ENCODE data around the gene ADAD2. TPM values are rescaled to one million over a fixed set of nuclear protein-coding genes. Genes with fewer than 3 reads are reported as not detected.
A peak's percentile ranks its signal among the peaks of the same experiment; 100 is the strongest.
"Not testable (repeated sequence)": the region's sequence is repeated elsewhere in the genome, so short reads cannot be mapped to it uniquely, and the experiment has no call there.

Gene ADAD2
- total and polyA plus RNA-seq, 2 donors = 0.21 to 0.47 TPM

DNA sequence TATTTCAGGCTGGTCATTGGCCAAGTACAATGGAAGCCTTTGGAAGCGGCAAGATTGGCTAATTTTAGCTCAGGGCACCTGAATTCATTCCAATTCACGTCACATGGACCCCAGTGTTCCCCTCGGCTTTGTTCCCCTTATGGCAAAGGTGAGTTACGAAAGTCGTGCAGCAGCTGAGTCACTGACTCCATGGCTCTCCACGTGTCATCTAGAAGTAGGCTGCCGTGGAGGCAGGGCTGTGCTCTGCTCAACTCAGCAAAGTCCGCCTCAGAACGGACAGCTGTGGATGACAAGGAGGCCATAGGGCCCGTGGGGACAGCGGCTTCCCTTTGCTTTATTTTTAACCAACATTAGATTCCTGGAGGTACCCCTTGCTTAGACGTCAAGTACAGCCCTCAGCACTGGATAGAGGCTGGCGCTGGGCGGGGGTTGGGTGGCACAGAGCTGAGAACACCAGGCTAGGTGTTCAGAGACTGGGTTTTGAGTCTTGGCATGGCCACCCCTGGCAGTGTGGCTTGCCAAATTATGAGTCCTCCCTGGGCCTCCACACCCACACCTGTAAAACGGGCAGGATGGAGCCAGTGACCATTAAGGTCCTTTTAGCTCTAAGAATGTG lies 23.6 kb downstream of the ADAD2 start:
- Histone ChIP-seq H3K27ac (ENCODE audit: low read depth) (no peak overlapping the region), H3K36me3 (ENCODE audit: insufficient read depth) (no peaks in the 10 kb centered on the region), H3K4me1 (ENCODE audit: insufficient read depth) (no peaks in the 10 kb centered on the region), H3K4me3 (ENCODE audit: low read depth, low read length) (no peak overlapping the region)
- DNase-seq (ENCODE audit: extremely low spot score) = no peak
- WGBS = 82% methylated on average over 15 of the region's 15 CpGs

DNA sequence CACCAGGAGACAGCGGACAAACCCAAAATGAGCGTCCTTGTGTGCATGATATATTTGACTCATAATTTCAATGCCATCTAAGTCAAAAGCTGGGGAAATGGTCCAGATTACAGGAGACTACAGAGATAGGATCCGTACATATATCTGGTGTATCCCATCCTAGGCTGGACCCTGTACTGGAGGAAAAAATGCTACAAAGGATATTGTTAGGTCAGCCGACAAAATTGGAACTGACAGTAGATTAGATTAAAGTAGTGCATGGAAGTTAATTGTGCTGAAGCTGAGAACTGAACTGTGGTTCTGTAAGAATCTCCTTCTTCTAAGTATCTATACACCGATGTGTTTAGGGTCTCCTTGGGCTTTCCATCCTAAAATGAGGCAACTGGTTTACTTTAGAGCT lies 24.6 kb downstream of the ADAD2 start:
- Histone ChIP-seq H3K36me3 (ENCODE audit: insufficient read depth) (no peaks in the 10 kb centered on the region), H3K4me3 (ENCODE audit: low read depth, low read length) (no peak overlapping the region), H3K27ac (ENCODE audit: low read depth) (no peak overlapping the region), H3K4me1 (ENCODE audit: insufficient read depth) (no peaks in the 10 kb centered on the region)
- no peak for DNase-seq (ENCODE audit: extremely low spot score)
- WGBS = 76% methylated on average over 5 of the region's 5 CpGs

DNA sequence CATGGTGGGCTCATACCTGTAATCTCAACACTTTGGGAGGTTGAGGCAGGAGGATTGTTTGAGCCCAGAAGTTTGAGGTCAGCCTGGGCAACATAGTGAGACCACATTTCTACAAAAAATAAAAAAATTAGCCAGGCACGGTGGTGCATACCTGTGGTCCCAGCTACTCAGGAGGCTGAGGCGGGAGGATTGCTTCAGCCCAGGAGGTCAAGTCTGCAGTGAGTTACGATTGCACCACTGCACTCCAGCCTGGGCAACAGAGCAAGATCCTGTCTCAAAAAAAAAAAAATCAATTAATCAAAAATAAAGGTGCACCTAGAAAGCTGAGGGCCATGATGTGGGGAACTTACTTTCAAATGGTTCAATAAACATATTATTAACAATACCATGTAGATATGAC lies 25.2 kb downstream of the ADAD2 start:
- H3K4me3 ChIP-seq (ENCODE audit: low read depth, low read length); H3K27ac ChIP-seq (ENCODE audit: low read depth); H3K4me1 ChIP-seq (ENCODE audit: insufficient read depth); H3K36me3 ChIP-seq (ENCODE audit: insufficient read depth); DNase-seq (ENCODE audit: extremely low spot score): not testable (repeated sequence)
- 94% methylated on average over 3 of the region's 3 CpGs for WGBS

DNA sequence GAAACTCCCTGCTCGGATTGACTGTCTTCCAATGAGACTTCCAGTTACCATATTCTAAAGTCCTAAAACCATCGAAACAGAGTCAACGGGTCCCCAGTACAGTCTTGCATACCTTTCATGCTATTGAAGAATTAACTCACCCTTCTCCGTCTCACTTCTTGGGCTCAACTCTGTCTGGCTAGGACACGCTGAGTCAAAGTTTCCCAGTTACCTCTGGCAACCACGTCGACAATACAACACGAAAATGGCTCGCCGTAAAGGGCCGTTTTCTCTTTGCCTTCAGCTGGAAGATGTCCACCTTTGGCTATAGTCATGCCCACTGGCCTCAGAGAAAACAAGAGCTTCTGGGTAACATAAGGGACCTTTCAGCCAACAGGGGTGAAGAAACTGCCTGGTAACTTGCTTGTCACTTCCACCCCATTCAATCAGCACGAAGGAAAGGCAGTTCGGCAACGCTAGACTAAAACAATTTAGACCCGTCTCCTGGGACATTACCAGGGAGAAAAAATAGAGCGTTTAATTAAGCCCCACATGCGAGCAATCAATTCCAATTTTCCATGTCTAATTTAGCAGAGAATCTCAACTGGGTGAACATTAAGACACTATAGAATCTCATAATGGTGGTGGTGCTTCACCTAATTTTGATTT lies 27.3 kb downstream of the ADAD2 start:
- H3K27ac ChIP-seq (ENCODE audit: low read depth) = no peak overlapping the region
- no peaks in the 10 kb centered on the region for H3K4me1 ChIP-seq (ENCODE audit: insufficient read depth)
- DNase-seq (ENCODE audit: extremely low spot score) = no peak
- H3K4me3 ChIP-seq (ENCODE audit: low read depth, low read length) = no peak overlapping the region
- no peaks in the 10 kb centered on the region for H3K36me3 ChIP-seq (ENCODE audit: insufficient read depth)
- 79% methylated on average over 17 of the region's 17 CpGs for WGBS

DNA sequence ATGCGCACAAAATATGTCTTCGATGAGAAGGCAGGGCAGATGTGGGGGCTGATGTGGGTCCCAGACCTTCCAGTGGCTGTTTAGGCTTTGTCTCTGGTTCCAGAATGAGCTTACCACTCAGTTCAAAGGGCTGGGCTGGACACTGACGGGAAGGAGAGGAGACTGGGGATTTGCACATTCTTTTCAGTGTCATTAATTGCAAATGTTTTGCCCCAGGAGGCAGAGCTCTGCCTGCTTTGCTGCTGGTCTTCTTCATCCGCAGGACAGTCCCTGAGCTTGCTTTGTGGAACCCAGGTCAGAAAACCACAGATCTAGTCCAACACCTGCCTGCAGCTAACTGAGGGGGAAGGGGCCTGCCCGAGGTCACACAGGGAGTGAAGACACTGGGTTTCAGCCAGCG lies 28.0 kb downstream of the ADAD2 start:
- Histone ChIP-seq H3K4me1 (ENCODE audit: insufficient read depth) (no peaks in the 10 kb centered on the region), H3K27ac (ENCODE audit: low read depth) (no peak overlapping the region), H3K36me3 (ENCODE audit: insufficient read depth) (no peaks in the 10 kb centered on the region), H3K4me3 (ENCODE audit: low read depth, low read length) (no peak overlapping the region)
- no peak for DNase-seq (ENCODE audit: extremely low spot score)
- WGBS = 73% methylated on average over 6 of the region's 6 CpGs

DNA sequence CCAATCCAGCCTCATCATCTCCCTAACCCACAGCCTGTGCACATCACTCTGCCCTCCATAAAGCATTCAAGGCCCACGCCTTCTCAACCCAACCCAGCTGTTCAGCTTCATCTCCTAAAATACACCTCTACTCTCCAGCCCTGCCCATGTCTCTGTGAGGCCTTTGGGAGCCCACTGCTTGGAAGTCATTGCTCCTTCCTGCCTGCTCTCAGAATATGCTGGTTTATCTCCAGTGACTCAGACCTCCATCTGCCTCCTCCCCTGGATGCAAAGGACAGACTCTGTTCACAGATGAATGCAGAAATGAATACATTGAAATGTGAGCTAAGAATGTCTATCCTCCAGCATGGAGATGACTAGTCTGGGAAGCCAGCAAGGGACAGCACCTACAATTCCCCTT lies 29.9 kb downstream of the ADAD2 start:
- Histone ChIP-seq H3K4me1 (ENCODE audit: insufficient read depth) (no peaks in the 10 kb centered on the region), H3K27ac (ENCODE audit: low read depth) (no peak overlapping the region), H3K36me3 (ENCODE audit: insufficient read depth) (no peaks in the 10 kb centered on the region), H3K4me3 (ENCODE audit: low read depth, low read length) (no peak overlapping the region)
- DNase-seq (ENCODE audit: extremely low spot score) = no peak
- WGBS = 93% methylated on average over 1 of the region's 1 CpG

DNA sequence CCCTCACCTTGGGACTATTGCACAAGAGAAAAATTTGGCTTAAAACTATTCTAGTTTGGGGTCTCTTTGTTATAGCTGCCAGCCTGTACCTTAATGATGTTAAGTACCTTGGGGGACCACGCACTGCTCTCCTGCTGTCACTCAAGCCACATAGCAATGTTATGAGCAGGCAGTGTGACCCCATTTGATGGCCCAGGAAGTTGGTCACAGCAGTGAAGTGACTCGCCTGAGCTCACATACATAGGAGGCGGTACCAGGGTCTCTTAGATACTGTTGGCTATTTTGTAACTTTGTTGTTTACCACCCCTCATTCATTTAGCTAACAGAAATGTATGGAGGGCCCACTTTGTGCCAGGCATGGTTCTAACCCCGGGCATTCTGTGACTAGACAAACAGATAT lies 32.5 kb downstream of the ADAD2 start:
- WGBS = 90% methylated on average over 4 of the region's 4 CpGs
- no peaks in the 10 kb centered on the region for H3K4me1 ChIP-seq (ENCODE audit: insufficient read depth)
- DNase-seq (ENCODE audit: extremely low spot score) = no peak
- H3K36me3 ChIP-seq (ENCODE audit: insufficient read depth) = no peaks in the 10 kb centered on the region
- H3K4me3 ChIP-seq (ENCODE audit: low read depth, low read length) = no peak overlapping the region
- H3K27ac ChIP-seq (ENCODE audit: low read depth) = no peak overlapping the region

DNA sequence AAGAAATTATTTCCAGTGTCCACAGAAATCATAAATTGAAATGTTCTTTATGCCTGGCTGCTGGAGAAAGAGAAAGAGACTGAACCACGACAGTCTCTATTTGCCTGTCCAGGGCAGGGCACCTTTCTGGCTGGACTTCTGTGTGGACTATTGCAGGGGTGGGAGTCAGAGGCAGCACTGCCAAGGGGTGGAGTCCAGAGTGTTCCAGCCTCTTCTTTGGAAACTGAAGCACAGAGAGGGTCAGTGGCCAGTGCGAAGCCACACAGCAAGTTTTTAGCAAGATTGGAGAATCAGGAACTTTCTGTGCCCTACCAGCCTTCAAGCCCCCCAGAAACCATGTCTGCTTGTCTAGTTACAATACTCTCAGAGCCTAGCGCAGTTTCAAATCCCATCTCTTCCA lies 33.6 kb downstream of the ADAD2 start:
- no peak for DNase-seq (ENCODE audit: extremely low spot score)
- 89% methylated on average over 3 of the region's 3 CpGs for WGBS
- H3K4me3 ChIP-seq (ENCODE audit: low read depth, low read length) = no peak overlapping the region
- no peak overlapping the region for H3K27ac ChIP-seq (ENCODE audit: low read depth)
- H3K36me3 ChIP-seq (ENCODE audit: insufficient read depth) = no peaks in the 10 kb centered on the region
- H3K4me1 ChIP-seq (ENCODE audit: insufficient read depth) = no peaks in the 10 kb centered on the region

DNA sequence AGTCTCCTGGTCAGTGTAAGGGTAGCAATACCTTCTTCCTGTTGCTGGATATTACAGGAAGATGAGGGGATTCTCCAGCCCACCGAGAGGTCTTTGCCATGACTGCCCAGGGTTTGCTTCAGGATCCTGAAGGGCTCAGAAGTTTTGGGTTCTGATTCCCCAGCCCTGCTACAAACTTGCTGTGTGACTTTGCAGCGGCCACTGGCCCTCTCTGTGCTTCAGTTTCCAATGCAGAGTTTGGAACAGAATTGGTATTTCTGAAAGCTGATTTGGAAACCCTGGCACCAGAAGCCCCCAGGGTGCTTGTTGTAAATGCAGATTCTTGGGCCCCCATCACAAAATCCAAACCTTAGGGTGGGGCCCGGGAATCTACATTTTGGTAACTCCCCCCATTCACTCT lies 34.2 kb downstream of the ADAD2 start:
- DNase-seq (ENCODE audit: extremely low spot score) = no peak
- Histone ChIP-seq H3K4me1 (ENCODE audit: insufficient read depth) (no peaks in the 10 kb centered on the region), H3K27ac (ENCODE audit: low read depth) (no peak overlapping the region), H3K4me3 (ENCODE audit: low read depth, low read length) (no peak overlapping the region), H3K36me3 (ENCODE audit: insufficient read depth) (no peaks in the 10 kb centered on the region)
- WGBS = 94% methylated on average over 3 of the region's 3 CpGs

DNA sequence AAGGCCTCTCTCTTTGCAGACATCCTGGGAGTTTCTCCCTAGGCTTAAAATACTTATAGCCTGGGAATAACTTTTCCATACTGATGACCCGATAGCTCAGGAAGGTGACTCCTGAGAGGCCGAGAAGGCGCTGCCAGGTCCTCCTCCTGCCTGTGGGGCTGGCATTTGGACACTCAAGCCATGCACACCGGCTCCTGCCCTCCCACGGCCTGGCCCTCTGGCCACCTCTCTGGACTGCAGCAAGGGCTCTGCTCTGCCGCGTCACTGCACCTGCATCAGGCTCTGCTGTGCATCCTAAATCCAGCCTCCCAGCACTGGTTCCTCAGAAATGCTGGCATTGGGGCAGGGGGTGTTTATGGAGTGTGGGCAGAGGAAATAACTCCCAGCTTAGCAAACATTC lies 34.6 kb downstream of the ADAD2 start:
- no peaks in the 10 kb centered on the region for H3K4me1 ChIP-seq (ENCODE audit: insufficient read depth)
- H3K36me3 ChIP-seq (ENCODE audit: insufficient read depth) = no peaks in the 10 kb centered on the region
- WGBS = 89% methylated on average over 7 of the region's 7 CpGs
- H3K27ac ChIP-seq (ENCODE audit: low read depth) = no peak overlapping the region
- no peak overlapping the region for H3K4me3 ChIP-seq (ENCODE audit: low read depth, low read length)
- DNase-seq (ENCODE audit: extremely low spot score) = no peak

DNA sequence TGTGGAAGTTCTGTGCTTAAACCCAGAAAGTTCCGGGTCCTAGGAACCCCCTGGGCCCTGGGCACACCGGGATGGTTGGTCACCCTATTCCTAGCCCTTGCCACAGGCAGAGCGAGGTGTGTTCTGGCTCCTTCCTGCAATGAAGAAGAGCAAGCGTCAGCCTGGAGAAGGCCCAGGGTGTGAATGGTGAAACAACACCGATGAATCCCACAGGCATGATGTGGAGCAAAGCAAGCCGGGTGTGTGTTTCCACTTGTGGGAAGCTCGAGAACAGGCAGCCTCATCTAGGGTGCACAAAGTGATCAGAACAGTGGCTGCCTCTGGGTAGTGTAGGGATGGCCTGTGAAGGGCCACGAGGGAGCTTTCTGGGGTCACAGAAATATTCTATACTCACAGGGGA lies 35.1 kb downstream of the ADAD2 start:
- no peak for DNase-seq (ENCODE audit: extremely low spot score)
- no peaks in the 10 kb centered on the region for H3K36me3 ChIP-seq (ENCODE audit: insufficient read depth)
- WGBS = 87% methylated on average over 8 of the region's 8 CpGs
- H3K4me1 ChIP-seq (ENCODE audit: insufficient read depth) = no peaks in the 10 kb centered on the region
- H3K27ac ChIP-seq (ENCODE audit: low read depth) = no peak overlapping the region
- no peak overlapping the region for H3K4me3 ChIP-seq (ENCODE audit: low read depth, low read length)

DNA sequence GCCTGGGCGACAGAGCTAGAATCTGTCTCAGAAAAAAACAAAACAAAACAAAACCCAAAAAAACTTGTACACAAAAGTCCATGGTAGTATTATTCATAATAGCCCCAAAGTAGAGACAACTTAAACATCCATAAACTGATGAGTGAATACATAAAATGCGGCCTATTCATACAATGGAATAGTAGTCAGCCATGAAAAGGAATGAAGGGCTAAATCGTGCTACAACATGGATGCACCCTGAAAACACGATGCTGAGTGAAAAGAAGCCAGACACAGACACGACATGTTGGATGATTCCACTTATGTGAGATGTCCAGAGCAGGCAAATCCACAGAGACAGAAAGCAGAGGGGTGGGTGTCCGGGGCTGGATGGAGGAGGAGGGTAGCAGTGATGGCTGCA lies 36.6 kb downstream of the ADAD2 start:
- WGBS = 92% methylated on average over 6 of the region's 6 CpGs
- Histone ChIP-seq H3K36me3 (ENCODE audit: insufficient read depth) (no peaks in the 10 kb centered on the region), H3K4me3 (ENCODE audit: low read depth, low read length) (no peak overlapping the region), H3K4me1 (ENCODE audit: insufficient read depth) (no peaks in the 10 kb centered on the region), H3K27ac (ENCODE audit: low read depth) (no peak overlapping the region)
- DNase-seq (ENCODE audit: extremely low spot score) = no peak

DNA sequence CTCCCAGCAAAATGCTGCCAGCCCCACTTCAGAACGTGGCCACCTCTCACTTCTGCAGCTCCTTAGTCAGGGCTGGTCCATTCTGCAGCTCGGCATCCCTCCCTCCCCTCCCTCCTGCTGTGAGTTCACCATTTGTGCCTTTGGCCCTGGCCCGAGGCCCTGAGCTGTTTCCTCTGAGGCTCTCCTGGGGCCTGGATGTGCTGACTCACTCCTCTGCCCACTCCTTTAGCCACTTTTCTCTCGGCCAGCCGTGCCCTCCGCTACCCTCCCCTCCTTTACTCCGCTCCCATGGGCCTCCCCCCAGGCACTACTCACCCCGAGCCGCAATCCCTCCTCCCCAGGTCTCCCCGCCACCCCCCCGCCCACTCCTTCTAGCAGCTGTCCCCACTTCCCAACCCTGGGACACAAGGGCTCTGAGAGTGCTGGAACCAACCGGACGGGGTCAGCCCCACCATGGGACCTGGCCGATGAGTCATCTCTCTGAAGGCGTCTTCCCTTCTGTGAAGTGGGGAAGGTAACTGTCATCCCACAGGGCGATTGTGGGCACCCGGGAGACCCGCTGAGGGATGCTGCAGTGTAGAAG lies 37.4 kb downstream of the ADAD2 start:
- no peak overlapping the region for H3K4me3 ChIP-seq (ENCODE audit: low read depth, low read length)
- WGBS = 32% methylated on average over 18 of the region's 18 CpGs
- H3K4me1 ChIP-seq (ENCODE audit: insufficient read depth) = no peaks in the 10 kb centered on the region
- H3K36me3 ChIP-seq (ENCODE audit: insufficient read depth) = no peaks in the 10 kb centered on the region
- DNase-seq (ENCODE audit: extremely low spot score) = no peak
- peak overlapping the region; percentile 38 for H3K27ac ChIP-seq (ENCODE audit: low read depth)

DNA sequence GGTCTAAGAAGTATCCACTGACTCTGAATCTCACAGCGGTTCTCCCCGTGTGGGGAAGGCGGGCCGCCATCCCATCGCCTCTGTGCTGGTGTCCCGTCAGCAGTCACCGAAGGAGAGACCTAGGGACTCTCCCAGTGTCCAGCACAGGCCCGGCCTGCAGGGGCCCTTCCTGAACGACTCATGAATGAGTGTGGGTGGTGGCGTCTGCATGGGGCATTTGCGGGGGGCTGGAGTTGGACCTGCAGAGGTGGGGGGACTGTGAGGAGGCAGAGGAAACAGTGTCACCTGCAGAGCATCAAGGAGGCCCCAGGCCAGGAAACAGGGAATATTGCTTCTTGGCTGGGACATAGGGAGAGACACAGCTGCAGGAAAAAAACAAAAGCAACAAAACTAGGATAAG lies 38.5 kb downstream of the ADAD2 start:
- no peaks in the 10 kb centered on the region for H3K4me1 ChIP-seq (ENCODE audit: insufficient read depth)
- WGBS = 91% methylated on average over 11 of the region's 11 CpGs
- H3K36me3 ChIP-seq (ENCODE audit: insufficient read depth) = no peaks in the 10 kb centered on the region
- H3K4me3 ChIP-seq (ENCODE audit: low read depth, low read length) = no peak overlapping the region
- no peak overlapping the region for H3K27ac ChIP-seq (ENCODE audit: low read depth)
- DNase-seq (ENCODE audit: extremely low spot score) = no peak
